ENCODE results near the gene TMEM39B. TPM values are rescaled to one million over a fixed set of nuclear protein-coding genes. Genes with fewer than 3 reads are reported as not detected.

The TMEM39B gene
- total RNA-seq, 1 donor from 2014 or later: 5.2 TPM

DNA sequence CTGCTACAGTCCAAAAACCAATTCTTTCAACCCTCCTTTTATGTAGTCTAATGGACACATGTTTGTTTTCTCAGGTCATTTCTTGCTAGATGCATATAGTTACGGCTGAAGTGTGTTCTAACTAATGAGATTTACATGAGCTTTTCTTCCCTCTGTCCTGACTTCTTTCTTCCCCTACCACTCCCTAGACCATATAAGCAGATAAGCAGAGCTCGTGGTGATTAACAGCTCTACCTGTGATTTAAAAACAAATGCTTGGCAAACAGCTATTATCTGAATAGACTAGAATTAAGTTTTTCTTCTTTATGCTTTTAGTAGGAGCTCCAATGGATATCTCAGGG lies 40.5 kb upstream of the TMEM39B start:
- Histone ChIP-seq H3K4me3 (ENCODE audit: low read depth, low read length) (no peak overlapping the region), H3K27me3 (ENCODE audit: control insufficient read depth, insufficient read depth, low read length) (no peaks in the 10 kb centered on the region), H3K36me3 (ENCODE audit: control insufficient read depth, insufficient read depth, low read length) (peaks cover 8% of the 10 kb centered on the region)
- no peak for DNase-seq (ENCODE audit: low read depth)
- TF ChIP-seq, protein P1, sequence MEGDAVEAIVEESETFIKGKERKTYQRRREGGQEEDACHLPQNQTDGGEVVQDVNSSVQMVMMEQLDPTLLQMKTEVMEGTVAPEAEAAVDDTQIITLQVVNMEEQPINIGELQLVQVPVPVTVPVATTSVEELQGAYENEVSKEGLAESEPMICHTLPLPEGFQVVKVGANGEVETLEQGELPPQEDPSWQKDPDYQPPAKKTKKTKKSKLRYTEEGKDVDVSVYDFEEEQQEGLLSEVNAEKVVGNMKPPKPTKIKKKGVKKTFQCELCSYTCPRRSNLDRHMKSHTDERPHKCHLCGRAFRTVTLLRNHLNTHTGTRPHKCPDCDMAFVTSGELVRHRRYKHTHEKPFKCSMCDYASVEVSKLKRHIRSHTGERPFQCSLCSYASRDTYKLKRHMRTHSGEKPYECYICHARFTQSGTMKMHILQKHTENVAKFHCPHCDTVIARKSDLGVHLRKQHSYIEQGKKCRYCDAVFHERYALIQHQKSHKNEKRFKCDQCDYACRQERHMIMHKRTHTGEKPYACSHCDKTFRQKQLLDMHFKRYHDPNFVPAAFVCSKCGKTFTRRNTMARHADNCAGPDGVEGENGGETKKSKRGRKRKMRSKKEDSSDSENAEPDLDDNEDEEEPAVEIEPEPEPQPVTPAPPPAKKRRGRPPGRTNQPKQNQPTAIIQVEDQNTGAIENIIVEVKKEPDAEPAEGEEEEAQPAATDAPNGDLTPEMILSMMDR (IDR thresholded peaks at IDR 0.05; ENCODE audit: insufficient read depth, low read length, poor library complexity, severe bottlenecking): no peak

- H3K36me3 ChIP-seq (ENCODE audit: control insufficient read depth, insufficient read depth, low read length): peaks cover 8% of the 10 kb centered on the region
- no peak for DNase-seq (ENCODE audit: low read depth)
- TF ChIP-seq, protein P1 (IDR thresholded peaks at IDR 0.05; ENCODE audit: insufficient read depth, low read length, poor library complexity, severe bottlenecking): no peak
- no peaks in the 10 kb centered on the region for H3K27me3 ChIP-seq (ENCODE audit: control insufficient read depth, insufficient read depth, low read length)
- H3K4me3 ChIP-seq (ENCODE audit: low read depth, low read length): no peak overlapping the region
Observed at GRCh38 chr1:32035119-32035518, 37.6 kb upstream of the TMEM39B start.

DNA sequence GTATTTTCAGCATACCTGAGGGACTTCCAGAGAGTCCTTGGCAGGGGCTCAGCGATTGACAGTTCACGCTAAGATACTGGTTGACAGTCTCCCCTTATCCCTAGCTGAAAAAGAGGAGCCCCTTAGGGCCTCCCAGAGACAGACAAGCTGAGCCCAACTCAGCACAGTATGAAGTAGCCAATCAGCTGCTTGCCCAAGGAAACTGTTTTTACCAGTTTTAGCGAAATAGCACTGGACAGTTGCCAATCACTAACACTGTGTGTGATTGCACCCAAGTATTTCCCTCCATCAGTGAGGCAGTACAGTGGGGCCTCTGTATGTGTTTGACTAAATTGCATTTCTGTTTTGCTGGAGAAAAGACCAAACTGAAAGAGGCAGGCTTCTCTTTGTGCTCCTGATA lies 32.0 kb upstream of the TMEM39B start:
- no peak for DNase-seq (ENCODE audit: low read depth)
- TF ChIP-seq, protein P1 (IDR thresholded peaks at IDR 0.05; ENCODE audit: insufficient read depth, low read length, poor library complexity, severe bottlenecking): no peak
- peaks cover 5% of the 10 kb centered on the region for H3K36me3 ChIP-seq (ENCODE audit: control insufficient read depth, insufficient read depth, low read length)
- no peak overlapping the region for H3K4me3 ChIP-seq (ENCODE audit: low read depth, low read length)
- no peaks in the 10 kb centered on the region for H3K27me3 ChIP-seq (ENCODE audit: control insufficient read depth, insufficient read depth, low read length)

DNA sequence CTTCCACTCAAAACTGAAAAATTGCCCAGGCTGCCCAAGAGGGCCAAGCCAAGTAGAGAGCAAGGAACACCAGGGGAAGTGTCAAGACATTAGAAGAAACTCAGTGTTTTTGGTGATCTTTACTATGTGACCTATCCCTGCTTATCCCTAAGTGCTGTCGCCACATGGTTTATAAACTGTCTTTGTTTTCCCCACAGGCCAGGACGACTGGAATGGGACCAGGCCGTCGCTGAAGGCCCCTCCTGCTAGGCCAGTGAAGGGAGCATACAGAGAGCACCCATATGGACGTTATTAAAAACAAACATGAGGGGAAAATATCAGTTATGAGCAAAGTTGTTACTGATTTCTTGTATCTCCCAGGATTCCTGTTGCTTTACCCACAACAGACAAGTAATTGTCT lies 30.4 kb upstream of the TMEM39B start:
- no peaks in the 10 kb centered on the region for H3K27me3 ChIP-seq (ENCODE audit: control insufficient read depth, insufficient read depth, low read length)
- DNase-seq (ENCODE audit: low read depth): no peak
- TF ChIP-seq, protein P1 (IDR thresholded peaks at IDR 0.05; ENCODE audit: insufficient read depth, low read length, poor library complexity, severe bottlenecking): no peak
- H3K4me3 ChIP-seq (ENCODE audit: low read depth, low read length): no peak overlapping the region
- H3K36me3 ChIP-seq (ENCODE audit: control insufficient read depth, insufficient read depth, low read length): peaks cover 5% of the 10 kb centered on the region

DNA sequence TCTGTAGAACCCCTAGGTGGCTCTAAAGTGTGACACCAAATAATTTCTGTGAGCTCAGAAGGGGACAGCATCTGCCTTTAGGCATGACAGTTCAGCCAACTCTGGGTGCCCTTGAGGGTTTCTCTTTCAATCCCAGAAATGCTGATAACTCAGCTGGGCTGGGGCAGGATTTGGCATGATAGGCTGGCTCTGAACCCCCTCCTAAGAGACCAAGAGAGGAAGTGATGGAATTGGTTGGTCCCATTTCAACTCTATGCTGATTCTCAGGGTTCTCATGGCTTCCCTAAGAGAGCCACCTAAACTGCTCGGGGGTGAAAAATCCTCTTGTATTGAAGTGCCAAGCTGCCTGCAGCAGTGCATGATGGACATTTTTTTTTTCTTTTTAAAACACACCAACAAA lies 28.5 kb upstream of the TMEM39B start:
- TF ChIP-seq, protein P1 (IDR thresholded peaks at IDR 0.05; ENCODE audit: insufficient read depth, low read length, poor library complexity, severe bottlenecking): no peak
- H3K27me3 ChIP-seq (ENCODE audit: control insufficient read depth, insufficient read depth, low read length): no peaks in the 10 kb centered on the region
- H3K4me3 ChIP-seq (ENCODE audit: low read depth, low read length): no peak overlapping the region
- H3K36me3 ChIP-seq (ENCODE audit: control insufficient read depth, insufficient read depth, low read length): peaks cover 5% of the 10 kb centered on the region
- no peak for DNase-seq (ENCODE audit: low read depth)

GRCh38 chr1:32045772-32046171 lies 27.0 kb upstream of the TMEM39B start:
- no peak for DNase-seq (ENCODE audit: low read depth)
- Histone ChIP-seq H3K4me3 (ENCODE audit: low read depth, low read length) (no peak overlapping the region), H3K36me3 (ENCODE audit: control insufficient read depth, insufficient read depth, low read length) (peaks cover 5% of the 10 kb centered on the region), H3K27me3 (ENCODE audit: control insufficient read depth, insufficient read depth, low read length) (no peaks in the 10 kb centered on the region)
- TF ChIP-seq, protein P1 (IDR thresholded peaks at IDR 0.05; ENCODE audit: insufficient read depth, low read length, poor library complexity, severe bottlenecking): no peak
